H1 (cell line): ENCODE results near the gene WSCD2.

Experiments used
- CEBPB ChIP-seq: IDR thresholded peaks from 2 replicates; pipeline ENCODE4 v1.6.1; 2012; ENCODE audit warnings: low read depth, low read length
- CHD2 ChIP-seq: IDR thresholded peaks from 2 replicates; pipeline ENCODE4 v1.6.1; 2012; ENCODE audit warnings: low read length, improper control_type of control experiment
- CTCF ChIP-seq, 3 experiments: IDR thresholded peaks; 1 replicate in 2 of 3; 2 replicates in 1 of 3; pipeline versions ENCODE4 v1.5.1 to v1.6.1; 2011; ENCODE audit warnings: low read length in 3 of 3, mild to moderate bottlenecking in 3 of 3, inconsistent platforms in 2 of 3, low read depth in 1 of 3, moderate library complexity in 1 of 3; ENCODE audit not compliant: insufficient read depth in 1 of 3; ENCODE audit errors: control extremely low read depth in 1 of 3
- EP300 ChIP-seq, 2 experiments: IDR thresholded peaks; 1 replicate in 1 of 2; 2 replicates in 1 of 2; pipeline ENCODE4 v1.6.1; 2011 to 2012; ENCODE audit warnings: low read depth in 2 of 2, low read length in 2 of 2, mild to moderate bottlenecking in 2 of 2, borderline replicate concordance in 1 of 2, inconsistent platforms in 1 of 2, moderate library complexity in 1 of 2
- EZH2 ChIP-seq: fragments of 200-600 bp; sonication (generic); IDR thresholded peaks from 2 replicates; pipeline ENCODE4 v1.7.1; 2012; ENCODE audit warnings: low read depth, mild to moderate bottlenecking, moderate library complexity, low read length, inconsistent platforms; ENCODE audit not compliant: severe bottlenecking
- HDAC6 ChIP-seq: IDR thresholded peaks from one replicate; pipeline ENCODE4 v1.7.1; 2012; ENCODE audit warnings: low read depth, mild to moderate bottlenecking, inconsistent platforms, low read length, moderate library complexity
- MAX ChIP-seq: IDR thresholded peaks from 2 replicates; pipeline ENCODE4 v1.6.1; 2012; ENCODE audit warnings: inconsistent platforms
- NRF1 ChIP-seq: IDR thresholded peaks from 2 replicates; pipeline ENCODE4 v1.6.1; 2011; ENCODE audit warnings: mild to moderate bottlenecking, low read depth, low read length, improper control_type of control experiment
- POLR2A ChIP-seq, 2 experiments: IDR thresholded peaks; 1 replicate in 1 of 2; 2 replicates in 1 of 2; pipeline ENCODE4 v1.6.1; 2011; ENCODE audit warnings: low read depth in 2 of 2, low read length in 2 of 2, mild to moderate bottlenecking in 2 of 2; ENCODE audit errors: control extremely low read depth in 1 of 2
- RBBP5 ChIP-seq: IDR thresholded peaks from 2 replicates; pipeline ENCODE4 v1.7.1; 2012; ENCODE audit warnings: low read depth, mild to moderate bottlenecking, inconsistent platforms, low read length, moderate library complexity, borderline replicate concordance
- TAF1 ChIP-seq: IDR thresholded peaks from 2 replicates; pipeline ENCODE4 v1.6.1; 2011; ENCODE audit warnings: mild to moderate bottlenecking, low read depth, low read length
- TAF7 ChIP-seq: optimal IDR thresholded peaks from 2 replicates; pipeline ENCODE3; 2011; ENCODE audit warnings: low read depth, mild to moderate bottlenecking, inconsistent platforms, low read length, moderate library complexity, borderline replicate concordance
- TCF12 ChIP-seq: IDR thresholded peaks from 2 replicates; pipeline ENCODE4 v1.6.1; 2011; ENCODE audit warnings: low read depth, mild to moderate bottlenecking, low read length

- TF ChIP-seq CTCF (IDR thresholded peaks at IDR 0.05; ENCODE audit: control extremely low read depth in 1 of 3, insufficient read depth in 1 of 3, low read depth in 1 of 3, low read length in 3 of 3) (no peak), MAX (no peak), TCF12 (no peak), HDAC6 (no peak), CHD2 (no peak), EP300 (IDR thresholded peaks at IDR 0.05; ENCODE audit: borderline replicate concordance in 1 of 2, low read depth in 2 of 2, low read length in 2 of 2) (no peak), TAF1 (no peak), TAF7 (no peak), RBBP5 (no peak), NRF1 (no peak), CEBPB (no peak), EZH2 (no peak), POLR2A (IDR thresholded peaks at IDR 0.05; ENCODE audit: control extremely low read depth in 1 of 2, low read depth in 2 of 2, low read length in 2 of 2) (no peak)
Observed at GRCh38 chr12:108087900-108088299, 41.2 kb upstream of the WSCD2 start.
